Measurements from ENCODE around the gene PROK1.

The PROK1 gene

GRCh38 chr1:110484801-110485200, 33.9 kb downstream of the PROK1 start:
- DNase-seq (ENCODE audit: low read depth in 2 of 2): no peak
- no peak for TF ChIP-seq CTCF (IDR thresholded peaks at IDR 0.05; ENCODE audit: low read depth, low read length)
- no peak overlapping the region for H3K4me3 ChIP-seq (replicated peaks in 1 of 2; ENCODE audit: low read depth in 2 of 2, low read length in 2 of 2)

GRCh38 chr1:110485725-110486124, 34.8 kb downstream of the PROK1 start:
- no peak for TF ChIP-seq CTCF (IDR thresholded peaks at IDR 0.05; ENCODE audit: low read depth, low read length)

GRCh38 chr1:110487726-110488125, 36.8 kb downstream of the PROK1 start:
- no peak for DNase-seq (ENCODE audit: low read depth in 2 of 2)
- no peak overlapping the region for H3K4me3 ChIP-seq (replicated peaks in 1 of 2; ENCODE audit: low read depth in 2 of 2, low read length in 2 of 2)
- no peak for TF ChIP-seq CTCF (IDR thresholded peaks at IDR 0.05; ENCODE audit: low read depth, low read length)

More at GRCh38 chr1:110485725-110486124, 34.8 kb downstream of the PROK1 start:
- no peak overlapping the region for H3K4me3 ChIP-seq (replicated peaks in 1 of 2; ENCODE audit: low read depth in 2 of 2, low read length in 2 of 2)
- DNase-seq (ENCODE audit: low read depth in 2 of 2): no peak

GRCh38 chr1:110488161-110488560, 37.2 kb downstream of the PROK1 start:
- no peak for DNase-seq (ENCODE audit: low read depth in 2 of 2)
- H3K4me3 ChIP-seq (replicated peaks in 1 of 2; ENCODE audit: low read depth in 2 of 2, low read length in 2 of 2): no peak overlapping the region
- no peak for TF ChIP-seq CTCF (IDR thresholded peaks at IDR 0.05; ENCODE audit: low read depth, low read length)

GRCh38 chr1:110488867-110489266, 37.9 kb downstream of the PROK1 start:
- no peak overlapping the region for H3K4me3 ChIP-seq (replicated peaks in 1 of 2; ENCODE audit: low read depth in 2 of 2, low read length in 2 of 2)
- DNase-seq (ENCODE audit: low read depth in 2 of 2): no peak
- TF ChIP-seq CTCF (IDR thresholded peaks at IDR 0.05; ENCODE audit: low read depth, low read length): no peak

- DNase-seq (ENCODE audit: low read depth in 2 of 2): no peak
- H3K4me3 ChIP-seq (replicated peaks in 1 of 2; ENCODE audit: low read depth in 2 of 2, low read length in 2 of 2): no peak overlapping the region
- no peak for TF ChIP-seq CTCF (IDR thresholded peaks at IDR 0.05; ENCODE audit: low read depth, low read length)
Observed at GRCh38 chr1:110489406-110489805, 38.5 kb downstream of the PROK1 start.

GRCh38 chr1:110489973-110490542, 39.1 kb downstream of the PROK1 start:
- H3K4me3 ChIP-seq (replicated peaks in 1 of 2; ENCODE audit: low read depth in 2 of 2, low read length in 2 of 2): no peak overlapping the region
- no peak for TF ChIP-seq CTCF (IDR thresholded peaks at IDR 0.05; ENCODE audit: low read depth, low read length)
- no peak for DNase-seq (ENCODE audit: low read depth in 2 of 2)
